Colonic mucosa (tissue), 4 donors: ENCODE measurements around the gene CAPG. TPM values are rescaled to one million over a fixed set of nuclear protein-coding genes. Genes with fewer than 3 reads are reported as not detected.
A peak's percentile ranks its signal among the peaks of the same experiment; 100 is the strongest.
"Not testable (repeated sequence)": the region's sequence is repeated elsewhere in the genome, so short reads cannot be mapped to it uniquely, and the experiment has no call there.

ENCODE experiments used
- DNase-seq: peaks from one replicate; pipeline ENCODE4 v3.0.0-alpha.2; 2020
- H3K27ac ChIP-seq: fragments of 200-600 bp; one replicate; pipeline ENCODE4 v1.8.0; 2021
- H3K27me3 ChIP-seq: fragments of 200-600 bp; one replicate; pipeline ENCODE4 v1.8.0; 2021
- H3K36me3 ChIP-seq: fragments of 200-600 bp; one replicate; pipeline ENCODE4 v1.8.0; 2021
- H3K4me1 ChIP-seq: fragments of 200-600 bp; one replicate; pipeline ENCODE4 v1.8.0; 2021; ENCODE audit warnings: mild to moderate bottlenecking
- H3K4me3 ChIP-seq: fragments of 200-600 bp; one replicate; pipeline ENCODE4 v1.8.0; 2021
- H3K9ac ChIP-seq, 2 donors: one replicate each; pipeline ENCODE4 v1.7.0; 2013; ENCODE audit warnings: control low read depth in 2 of 2, low read depth in 2 of 2, low read length in 2 of 2
- H3K9me3 ChIP-seq: fragments of 200-600 bp; one replicate; pipeline ENCODE4 v1.8.0; 2021
- intact Hi-C: fragments of 100-400 bp; cut with DNase I; formaldehyde crosslinking; loops from one replicate; pipeline ENCODE4 v1.14.1; 2022
- total RNA-seq, 2 donors: library from RNA; stranded (reverse); fragmentation: NEBNext Ultra II Directional in 1 of 2; extraction: Animal tissue kit (Norgen Biotek cat#: 25700) in 1 of 2; gene quantifications; one replicate each; pipeline ENCODE4 v1.2.1, GENCODE V29; 2021
- TF ChIP-seq, protein P1 (sequence below): fragments of 200-600 bp; IDR thresholded peaks from one replicate; pipeline ENCODE4 v1.8.0; 2022; ENCODE audit warnings: antibody characterized with exemption, mild to moderate bottlenecking
- donor health status: healthy.
- donor health status: DM: no; HTN: no; CAD: no.
- donor health status: DM: no; HTN: no; CAD: no.

The CAPG gene
- total RNA-seq, 2 donors from 2014 or later = 102 to 105 TPM

DNA sequence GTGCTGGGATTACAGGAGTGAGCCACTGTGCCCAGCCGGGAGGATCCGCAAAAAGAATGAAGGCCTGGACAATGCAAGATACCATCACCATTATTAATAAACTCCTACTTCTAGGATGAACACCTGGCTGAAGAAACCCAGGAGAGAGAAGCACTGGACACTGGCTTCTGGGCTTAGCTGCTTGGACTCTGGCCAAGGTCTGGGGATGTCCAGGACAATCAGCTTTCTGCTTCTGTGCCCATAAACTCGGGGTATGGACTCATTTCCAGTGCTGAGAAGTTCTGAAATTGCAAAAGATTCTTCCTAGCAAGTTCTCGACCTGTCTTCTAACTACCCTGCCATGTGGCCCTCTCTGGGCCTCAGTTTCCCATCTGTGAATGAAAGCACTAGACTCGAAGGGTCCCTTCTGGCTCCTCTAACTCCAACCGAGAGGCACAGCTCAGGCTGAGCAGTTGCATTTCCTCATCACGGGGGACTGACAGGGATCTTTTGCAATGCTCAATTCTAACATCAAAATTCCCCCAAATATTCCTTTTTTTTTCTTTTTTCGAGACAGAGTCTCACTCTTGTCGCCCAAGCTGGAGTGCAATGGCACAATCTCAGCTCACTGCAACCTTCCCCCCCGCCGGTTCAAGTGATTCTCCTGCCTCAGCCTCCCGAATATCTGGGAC, 5.9 kb upstream of the CAPG start:
- Histone ChIP-seq H3K4me1 (peaks cover 19% of the 10 kb centered on the region), H3K27ac (no peak overlapping the region), H3K9ac (no peak overlapping the region), H3K4me3 (no peak overlapping the region), H3K9me3 (no peaks in the 10 kb centered on the region), H3K27me3 (no peaks in the 10 kb centered on the region), H3K36me3 (no peaks in the 10 kb centered on the region)
- TF ChIP-seq, protein P1, sequence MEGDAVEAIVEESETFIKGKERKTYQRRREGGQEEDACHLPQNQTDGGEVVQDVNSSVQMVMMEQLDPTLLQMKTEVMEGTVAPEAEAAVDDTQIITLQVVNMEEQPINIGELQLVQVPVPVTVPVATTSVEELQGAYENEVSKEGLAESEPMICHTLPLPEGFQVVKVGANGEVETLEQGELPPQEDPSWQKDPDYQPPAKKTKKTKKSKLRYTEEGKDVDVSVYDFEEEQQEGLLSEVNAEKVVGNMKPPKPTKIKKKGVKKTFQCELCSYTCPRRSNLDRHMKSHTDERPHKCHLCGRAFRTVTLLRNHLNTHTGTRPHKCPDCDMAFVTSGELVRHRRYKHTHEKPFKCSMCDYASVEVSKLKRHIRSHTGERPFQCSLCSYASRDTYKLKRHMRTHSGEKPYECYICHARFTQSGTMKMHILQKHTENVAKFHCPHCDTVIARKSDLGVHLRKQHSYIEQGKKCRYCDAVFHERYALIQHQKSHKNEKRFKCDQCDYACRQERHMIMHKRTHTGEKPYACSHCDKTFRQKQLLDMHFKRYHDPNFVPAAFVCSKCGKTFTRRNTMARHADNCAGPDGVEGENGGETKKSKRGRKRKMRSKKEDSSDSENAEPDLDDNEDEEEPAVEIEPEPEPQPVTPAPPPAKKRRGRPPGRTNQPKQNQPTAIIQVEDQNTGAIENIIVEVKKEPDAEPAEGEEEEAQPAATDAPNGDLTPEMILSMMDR = no peak
- no peak for DNase-seq
- intact Hi-C loops = no loop called here

DNA sequence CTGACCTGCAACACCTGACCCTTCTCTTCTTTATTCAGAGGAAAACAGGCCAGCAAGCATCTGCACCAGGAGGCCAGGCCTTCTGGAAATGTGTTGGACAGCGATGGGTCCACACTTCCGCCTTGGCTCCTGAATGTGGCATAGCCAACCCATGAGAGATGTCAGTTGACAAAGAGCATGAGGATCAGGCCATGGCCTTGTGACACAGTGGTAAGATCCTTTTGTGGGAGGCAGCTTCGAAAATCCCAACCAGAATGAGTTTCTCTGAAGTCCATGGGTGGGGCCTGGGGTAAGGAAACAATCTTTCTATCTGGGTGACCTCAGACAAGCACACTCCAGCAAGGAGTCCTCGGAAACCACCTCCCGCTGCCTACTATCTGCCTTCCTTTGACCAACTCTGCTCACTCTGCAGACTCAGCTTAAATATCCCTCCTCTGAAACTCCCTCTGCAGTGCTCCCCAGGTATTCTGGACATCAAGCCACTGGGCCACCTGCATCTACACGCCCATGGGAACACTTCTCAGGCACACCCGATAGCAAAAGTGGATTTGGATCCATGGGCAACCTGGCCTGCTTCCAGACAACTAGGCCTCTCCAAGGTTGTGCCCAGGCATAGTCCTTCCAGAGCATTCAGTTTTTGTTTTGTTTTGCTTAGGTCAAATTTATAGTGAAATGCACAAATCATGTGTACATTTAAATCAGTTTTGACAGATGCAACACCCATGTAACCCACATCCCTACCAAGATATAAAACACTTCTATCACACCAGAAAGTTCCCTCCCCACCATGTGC, 4.8 kb upstream of the CAPG start:
- intact Hi-C loops = no loop called here
- peak overlapping the region in 1 of 2 donors; percentile 40 for H3K9ac ChIP-seq
- H3K4me1 ChIP-seq = peaks cover 22% of the 10 kb centered on the region

DNA sequence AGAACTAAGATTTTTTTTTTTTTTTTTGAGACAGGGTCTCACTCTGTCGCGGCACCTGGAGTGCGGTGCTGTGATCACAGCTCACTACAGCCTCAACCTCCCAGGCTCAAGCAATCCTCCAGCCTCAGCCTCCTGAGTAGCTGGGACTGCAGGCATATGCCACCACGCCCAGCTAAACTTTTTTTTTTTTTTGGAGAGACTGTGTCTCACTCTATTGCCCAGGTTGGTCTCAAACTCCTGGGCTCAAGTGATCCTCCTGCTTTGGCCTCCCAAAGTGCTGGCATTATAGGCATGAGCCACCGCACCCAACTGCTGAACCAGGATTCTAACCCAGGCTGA, 4.2 kb upstream of the CAPG start:
- H3K4me3 ChIP-seq = peak overlapping the region; percentile 39

More for the DNA sequence above, 4.8 kb upstream of the CAPG start:
- Histone ChIP-seq H3K9me3 (no peaks in the 10 kb centered on the region), H3K4me3 (no peak overlapping the region), H3K27ac (no peak overlapping the region), H3K27me3 (no peaks in the 10 kb centered on the region), H3K36me3 (no peaks in the 10 kb centered on the region)
- TF ChIP-seq, protein P1 = no peak
- no peak for DNase-seq

DNA sequence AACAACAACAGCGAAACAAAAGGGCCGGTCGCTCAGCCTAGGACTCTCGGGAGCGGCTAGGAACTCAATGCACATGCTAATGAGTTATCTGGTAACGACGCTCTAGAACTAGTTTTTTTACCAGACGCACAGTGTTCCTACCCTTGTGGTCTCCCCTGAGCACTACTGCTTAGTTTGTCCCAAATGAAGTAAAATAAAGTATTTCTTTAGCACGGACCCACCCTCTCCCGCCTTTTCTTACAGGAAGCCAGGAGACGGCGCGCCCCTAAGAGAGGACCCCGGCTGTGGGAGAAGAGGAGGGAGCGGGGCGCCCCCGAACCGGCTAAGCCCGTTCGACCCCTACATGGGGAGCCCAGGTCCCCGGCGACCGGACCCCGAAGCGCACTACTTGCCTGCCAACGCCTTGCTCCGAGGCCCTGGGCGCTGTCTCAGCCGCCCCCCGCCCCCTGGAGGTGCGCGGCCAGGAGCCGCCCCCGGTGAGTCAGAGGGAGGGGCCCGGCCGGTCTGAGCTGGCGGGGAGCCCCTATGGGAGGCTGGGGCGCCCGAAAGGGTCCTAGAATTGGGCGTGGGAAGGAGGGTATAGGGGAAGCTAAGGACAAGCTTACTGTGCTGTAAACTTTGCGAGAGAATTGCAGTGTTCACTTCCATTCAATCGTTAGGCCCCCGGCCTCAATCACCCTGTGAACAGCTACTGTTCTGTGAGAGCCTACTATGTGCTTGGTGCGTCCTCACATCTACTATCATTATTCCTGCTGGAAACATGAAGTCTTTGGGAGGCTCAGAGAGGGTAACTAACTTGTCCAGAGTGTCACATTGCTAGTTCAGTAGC, 3.6 kb upstream of the CAPG start:
- Histone ChIP-seq H3K9ac (peak overlapping the region; percentile 52 to 71), H3K27ac (peak overlapping the region; percentile 73), H3K27me3 (no peaks in the 10 kb centered on the region), H3K36me3 (no peaks in the 10 kb centered on the region), H3K9me3 (no peaks in the 10 kb centered on the region), H3K4me1 (peaks cover 20% of the 10 kb centered on the region), H3K4me3 (peak overlapping the region; percentile 39)
- intact Hi-C loops = no loop called here
- TF ChIP-seq, protein P1 = no peak
- DNase-seq = peak; percentile 75

More for the DNA sequence above, 4.2 kb upstream of the CAPG start:
- intact Hi-C loops, H3K9me3 ChIP-seq, DNase-seq, H3K36me3 ChIP-seq, H3K27me3 ChIP-seq: not testable (repeated sequence)
- H3K27ac ChIP-seq = peak overlapping the region; percentile 73
- H3K9ac ChIP-seq = peak overlapping the region in 1 of 2 donors; percentile 71
- peaks cover 21% of the 10 kb centered on the region for H3K4me1 ChIP-seq

DNA sequence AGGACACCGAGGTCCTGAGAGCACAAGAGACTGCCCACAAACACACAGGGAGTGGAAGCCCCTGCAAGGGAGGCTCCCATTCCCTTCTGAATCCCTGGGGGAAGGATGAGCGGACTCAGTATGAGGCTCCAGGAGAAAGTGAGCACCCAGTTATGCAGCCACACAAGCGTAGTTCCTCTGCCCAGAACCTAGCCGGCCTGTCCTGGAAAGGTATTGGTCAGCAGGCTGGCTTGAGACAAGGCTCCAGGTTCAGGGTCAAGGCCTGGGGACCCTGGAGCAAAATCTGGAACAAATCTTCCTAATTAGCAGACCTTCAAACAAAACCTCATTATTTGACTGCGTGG, 1.2 kb upstream of the CAPG start:
- peaks cover 17% of the 10 kb centered on the region for H3K4me1 ChIP-seq
- H3K36me3 ChIP-seq = no peaks in the 10 kb centered on the region
- H3K4me3 ChIP-seq = no peak overlapping the region
- H3K9me3 ChIP-seq = no peaks in the 10 kb centered on the region
- intact Hi-C loops = no loop called here
- TF ChIP-seq, protein P1 = no peak
- H3K9ac ChIP-seq = no peak overlapping the region
- DNase-seq = no peak
- no peaks in the 10 kb centered on the region for H3K27me3 ChIP-seq
- peak overlapping the region; percentile 87 for H3K27ac ChIP-seq
